HL-60 (cell line): Measurements from ENCODE around the gene DNAJC22.

Experiments
- DNase-seq, 2 experiments: peaks; one replicate each; pipeline ENCODE4 v3.0.0-alpha.2; 2010 to 2020; ENCODE audit warnings: low read depth in 1 of 2, low spot score in 1 of 2
- H3K27ac ChIP-seq: fragments of 250-450 bp; sonication (Bioruptor Pico); replicated peaks from 2 replicates; pipeline ENCODE4 v1.5.1; 2020; ENCODE audit warnings: mild to moderate bottlenecking, moderate library complexity
- H3K27me3 ChIP-seq: fragments of 250-450 bp; sonication (Bioruptor Pico); 2 replicates; pipeline ENCODE4 v1.5.1; 2021; ENCODE audit warnings: mild to moderate bottlenecking, moderate library complexity; ENCODE audit not compliant: insufficient read depth, poor library complexity, severe bottlenecking
- H3K4me3 ChIP-seq: replicated peaks from 2 replicates; pipeline ENCODE4 v1.5.1; 2011; ENCODE audit warnings: mild to moderate bottlenecking, control low read depth, low read length; ENCODE audit not compliant: insufficient read depth
- CTCF ChIP-seq: IDR thresholded peaks from one replicate; pipeline ENCODE4 v1.5.1; 2011; ENCODE audit warnings: low read length, control low read depth, inconsistent platforms; ENCODE audit not compliant: insufficient read depth
- GABPA ChIP-seq: IDR thresholded peaks from 2 replicates; pipeline ENCODE4 v1.6.1; 2012; ENCODE audit warnings: low read depth
- POLR2AphosphoS5 ChIP-seq: IDR thresholded peaks from 2 replicates; pipeline ENCODE4 v1.6.1; 2012; ENCODE audit warnings: low read depth
- SPI1 ChIP-seq: IDR thresholded peaks from 2 replicates; pipeline ENCODE4 v1.6.1; 2012; ENCODE audit warnings: low read depth, mild to moderate bottlenecking, borderline replicate concordance
- TF ChIP-seq, protein P1 (sequence below): IDR thresholded peaks from 2 replicates; pipeline ENCODE4 v1.6.1; 2012; ENCODE audit warnings: low read depth; ENCODE audit not compliant: insufficient replicate concordance

Gene DNAJC22

DNA sequence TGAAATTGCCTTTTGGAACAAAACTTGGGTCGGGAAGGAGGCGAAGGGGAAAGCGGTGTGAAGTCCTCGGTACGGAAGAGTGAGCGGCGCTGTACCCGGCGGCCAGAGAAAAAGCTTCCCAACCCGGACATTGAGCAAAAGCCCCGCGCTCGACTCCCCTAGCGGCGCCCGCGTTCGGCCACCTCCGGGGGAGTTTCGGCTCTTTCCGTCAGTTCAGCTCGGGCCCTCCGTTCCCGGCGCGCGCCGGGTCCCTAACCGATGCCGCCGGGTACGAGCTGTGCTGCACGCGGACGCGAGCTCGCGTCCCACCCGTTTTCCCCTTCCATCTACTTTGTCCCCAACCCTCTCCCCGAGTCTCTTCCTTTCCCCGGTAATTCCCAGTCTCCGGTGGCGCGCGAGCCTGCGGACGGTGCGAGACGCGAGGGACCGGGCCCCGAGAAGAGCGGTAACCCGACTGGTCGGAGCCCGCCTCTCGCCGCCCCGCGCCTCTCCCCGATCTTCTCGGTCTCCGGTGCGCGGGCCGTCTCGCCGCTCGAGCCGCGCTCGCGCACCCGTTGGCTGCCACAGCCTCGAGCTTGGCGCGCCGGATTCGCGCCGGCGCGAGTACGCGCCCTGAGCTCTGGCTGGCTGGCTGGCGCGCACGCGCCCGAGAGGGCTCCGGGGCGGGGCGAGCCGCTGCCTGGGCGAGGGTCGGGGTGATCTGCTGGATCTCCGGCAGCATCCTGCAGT is 20.1 kb downstream of the DNAJC22 start:
- TF ChIP-seq GABPA (no peak), SPI1 (no peak), CTCF (no peak), POLR2AphosphoS5 (peak; percentile 62; the same call in 1 of the 2 replicates)
- TF ChIP-seq, protein P1, sequence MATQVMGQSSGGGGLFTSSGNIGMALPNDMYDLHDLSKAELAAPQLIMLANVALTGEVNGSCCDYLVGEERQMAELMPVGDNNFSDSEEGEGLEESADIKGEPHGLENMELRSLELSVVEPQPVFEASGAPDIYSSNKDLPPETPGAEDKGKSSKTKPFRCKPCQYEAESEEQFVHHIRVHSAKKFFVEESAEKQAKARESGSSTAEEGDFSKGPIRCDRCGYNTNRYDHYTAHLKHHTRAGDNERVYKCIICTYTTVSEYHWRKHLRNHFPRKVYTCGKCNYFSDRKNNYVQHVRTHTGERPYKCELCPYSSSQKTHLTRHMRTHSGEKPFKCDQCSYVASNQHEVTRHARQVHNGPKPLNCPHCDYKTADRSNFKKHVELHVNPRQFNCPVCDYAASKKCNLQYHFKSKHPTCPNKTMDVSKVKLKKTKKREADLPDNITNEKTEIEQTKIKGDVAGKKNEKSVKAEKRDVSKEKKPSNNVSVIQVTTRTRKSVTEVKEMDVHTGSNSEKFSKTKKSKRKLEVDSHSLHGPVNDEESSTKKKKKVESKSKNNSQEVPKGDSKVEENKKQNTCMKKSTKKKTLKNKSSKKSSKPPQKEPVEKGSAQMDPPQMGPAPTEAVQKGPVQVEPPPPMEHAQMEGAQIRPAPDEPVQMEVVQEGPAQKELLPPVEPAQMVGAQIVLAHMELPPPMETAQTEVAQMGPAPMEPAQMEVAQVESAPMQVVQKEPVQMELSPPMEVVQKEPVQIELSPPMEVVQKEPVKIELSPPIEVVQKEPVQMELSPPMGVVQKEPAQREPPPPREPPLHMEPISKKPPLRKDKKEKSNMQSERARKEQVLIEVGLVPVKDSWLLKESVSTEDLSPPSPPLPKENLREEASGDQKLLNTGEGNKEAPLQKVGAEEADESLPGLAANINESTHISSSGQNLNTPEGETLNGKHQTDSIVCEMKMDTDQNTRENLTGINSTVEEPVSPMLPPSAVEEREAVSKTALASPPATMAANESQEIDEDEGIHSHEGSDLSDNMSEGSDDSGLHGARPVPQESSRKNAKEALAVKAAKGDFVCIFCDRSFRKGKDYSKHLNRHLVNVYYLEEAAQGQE, result peak; percentile 18
- no peaks in the 10 kb centered on the region for H3K27me3 ChIP-seq
- H3K4me3 ChIP-seq, result peak overlapping the region; percentile 68
- H3K27ac ChIP-seq, result peak overlapping the region; percentile 97
- DNase-seq, result peak; percentile 87 to 90

GRCh38 chr12:49367381-49368239 is 20.9 kb downstream of the DNAJC22 start, which contains the start of gene SPATS2:
SPATS2 (plus strand) TSS chr12:49367462; CDS start chr12:49461013, 93,551 bp downstream.
- Histone ChIP-seq H3K27me3 (no peaks in the 10 kb centered on the region), H3K4me3 (peak within 1 kb of the TSS; percentile 68), H3K27ac (peak within 1 kb of the TSS; percentile 97)
- DNase-seq, result no peak
- TF ChIP-seq POLR2AphosphoS5 (no peak; the same call in none of the 2 replicates), SPI1 (no peak; the same call in 1 of the 2 replicates), GABPA (no peak), CTCF (no peak)
- TF ChIP-seq, protein P1, result no peak

DNA sequence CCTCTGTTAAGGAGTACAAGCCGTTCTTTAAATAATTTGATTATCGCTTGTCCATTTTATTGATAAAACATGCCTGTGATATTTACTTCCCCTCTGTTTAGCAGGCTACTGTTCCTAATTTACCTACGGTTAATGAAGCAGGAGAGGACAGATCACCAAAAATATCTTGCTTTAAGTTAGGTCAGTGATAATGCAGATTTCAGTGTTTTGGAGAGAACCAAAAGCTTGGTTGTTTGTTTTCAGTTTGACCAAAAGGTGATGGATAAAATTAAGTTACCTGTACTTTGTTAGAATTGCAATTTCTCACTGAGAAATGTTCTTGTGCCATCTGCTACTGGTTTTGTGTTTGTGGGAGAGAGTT is 21.5 kb downstream of the DNAJC22 start:
- Histone ChIP-seq H3K27me3 (no peaks in the 10 kb centered on the region), H3K4me3 (no peak overlapping the region), H3K27ac (no peak overlapping the region)
- no peak for DNase-seq
- TF ChIP-seq CTCF, result no peak
- TF ChIP-seq SPI1, result no peak
- TF ChIP-seq, protein P1, result no peak
- TF ChIP-seq GABPA, result no peak
- TF ChIP-seq POLR2AphosphoS5, result no peak
